Prostate gland (tissue), 2 donors: ENCODE results near the gene ANXA2.

ENCODE experiments used
- POLR2A ChIP-seq: fragments of 450-650 bp; IDR thresholded peaks from one replicate; pipeline ENCODE4 v1.6.1; 2016; ENCODE audit warnings: antibody characterized with exemption, mild to moderate bottlenecking
- POLR2AphosphoS5 ChIP-seq: sonication (generic); formaldehyde crosslinking; IDR thresholded peaks from one replicate; pipeline ENCODE4 v1.6.1; 2017; ENCODE audit warnings: antibody characterized with exemption
- TF ChIP-seq, protein P1 (sequence below), 4 experiments: fragments of 200-600 bp in 2 of 4; fragments of 450-650 bp in 2 of 4; sonication (generic) in 2 of 4; IDR thresholded peaks; 1 replicate in 3 of 4; 2 replicates in 1 of 4; pipeline ENCODE4 v1.5.1; 2016 to 2019; ENCODE audit warnings: antibody characterized with exemption in 4 of 4, mild to moderate bottlenecking in 2 of 4, moderate library complexity in 2 of 4

DNA sequence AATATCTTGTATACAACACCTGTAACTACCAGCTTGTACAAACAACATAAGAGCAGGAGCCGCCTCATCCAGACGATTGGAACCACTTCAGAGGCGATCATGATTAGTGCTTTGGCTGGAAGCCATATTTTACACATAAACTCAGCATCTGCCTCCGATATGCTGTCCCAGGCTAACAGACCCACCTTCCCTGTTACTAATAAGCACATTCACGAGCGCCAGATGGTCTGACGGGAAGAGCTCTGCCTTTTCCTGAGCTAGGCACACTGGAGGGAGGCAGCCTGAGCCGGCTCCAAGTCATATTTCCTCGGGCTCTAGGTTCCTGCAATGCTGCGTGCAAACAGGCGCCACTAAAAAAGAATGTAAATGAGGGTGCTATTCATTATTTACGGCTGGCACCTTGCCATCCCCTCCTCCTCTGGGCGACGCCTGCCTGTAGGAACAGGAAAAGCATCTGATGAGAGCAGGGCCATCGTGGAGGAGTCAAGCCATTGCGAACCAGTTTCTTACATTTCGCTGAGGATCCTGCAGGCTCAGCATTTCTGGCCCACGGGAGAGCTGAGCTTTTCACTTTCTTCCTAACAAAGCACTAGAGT lies 98.2 kb downstream of the ANXA2 start:
- TF ChIP-seq, protein P1, sequence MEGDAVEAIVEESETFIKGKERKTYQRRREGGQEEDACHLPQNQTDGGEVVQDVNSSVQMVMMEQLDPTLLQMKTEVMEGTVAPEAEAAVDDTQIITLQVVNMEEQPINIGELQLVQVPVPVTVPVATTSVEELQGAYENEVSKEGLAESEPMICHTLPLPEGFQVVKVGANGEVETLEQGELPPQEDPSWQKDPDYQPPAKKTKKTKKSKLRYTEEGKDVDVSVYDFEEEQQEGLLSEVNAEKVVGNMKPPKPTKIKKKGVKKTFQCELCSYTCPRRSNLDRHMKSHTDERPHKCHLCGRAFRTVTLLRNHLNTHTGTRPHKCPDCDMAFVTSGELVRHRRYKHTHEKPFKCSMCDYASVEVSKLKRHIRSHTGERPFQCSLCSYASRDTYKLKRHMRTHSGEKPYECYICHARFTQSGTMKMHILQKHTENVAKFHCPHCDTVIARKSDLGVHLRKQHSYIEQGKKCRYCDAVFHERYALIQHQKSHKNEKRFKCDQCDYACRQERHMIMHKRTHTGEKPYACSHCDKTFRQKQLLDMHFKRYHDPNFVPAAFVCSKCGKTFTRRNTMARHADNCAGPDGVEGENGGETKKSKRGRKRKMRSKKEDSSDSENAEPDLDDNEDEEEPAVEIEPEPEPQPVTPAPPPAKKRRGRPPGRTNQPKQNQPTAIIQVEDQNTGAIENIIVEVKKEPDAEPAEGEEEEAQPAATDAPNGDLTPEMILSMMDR (IDR thresholded peaks at IDR 0.05): peak in 2 of 4 experiments; percentile 37 to 49
- TF ChIP-seq POLR2A (no peak), POLR2AphosphoS5 (peak; percentile 61)
